ENCODE data around the gene GRPEL1.

- TF ChIP-seq CTCF (IDR thresholded peaks at IDR 0.05; ENCODE audit: control extremely low read depth in 1 of 3, insufficient read depth in 1 of 3, low read depth in 1 of 3, low read length in 3 of 3) (no peak), EP300 (IDR thresholded peaks at IDR 0.05; ENCODE audit: borderline replicate concordance in 1 of 2, low read depth in 2 of 2, low read length in 2 of 2) (no peak), EZH2 (IDR thresholded peaks at IDR 0.05; ENCODE audit: low read depth, low read length, severe bottlenecking) (no peak)
Observed at GRCh38 chr4:7104366-7105031, 36.6 kb upstream of the GRPEL1 start.
